Effector memory CD4-positive, alpha-beta T cell (primary cell): ENCODE results near the gene LAGE3.

Experiments
- DNase-seq, 3 donors: peaks; one replicate each; pipeline ENCODE4 v3.0.0-alpha.2; 2020
- H3K27ac ChIP-seq: 2 replicates; pipeline ENCODE4 v1.7.0; 2013; ENCODE audit warnings: mild to moderate bottlenecking, low read length, moderate library complexity; ENCODE audit not compliant: insufficient read depth, poor library complexity, severe bottlenecking
- H3K27me3 ChIP-seq: replicated peaks from 2 replicates; pipeline ENCODE4 v1.7.0; 2013; ENCODE audit warnings: mild to moderate bottlenecking, low read length; ENCODE audit not compliant: insufficient read depth, control insufficient read depth, poor library complexity, severe bottlenecking
- H3K36me3 ChIP-seq: 2 replicates; pipeline ENCODE4 v1.7.0; 2013; ENCODE audit warnings: mild to moderate bottlenecking, low read length, moderate library complexity; ENCODE audit not compliant: control insufficient read depth, insufficient read depth
- H3K4me1 ChIP-seq: 2 replicates; pipeline ENCODE4 v1.7.0; 2013; ENCODE audit warnings: low read length, mild to moderate bottlenecking; ENCODE audit not compliant: control insufficient read depth, insufficient read depth, poor library complexity, severe bottlenecking
- H3K4me3 ChIP-seq: 2 replicates; pipeline ENCODE4 v1.7.0; 2013; ENCODE audit warnings: low read length, low read depth, mild to moderate bottlenecking; ENCODE audit not compliant: insufficient read depth, poor library complexity, severe bottlenecking
- H3K9me3 ChIP-seq: 2 replicates; pipeline ENCODE4 v1.7.0; 2013; ENCODE audit warnings: mild to moderate bottlenecking, low read length, moderate library complexity; ENCODE audit not compliant: control insufficient read depth

The LAGE3 gene

GRCh38 chrX:154428176-154429171, 50.6 kb downstream of the LAGE3 start, which contains the start of gene ATP6AP1:
Gene ATP6AP1 (plus strand): TSS chrX:154428677. CDS start chrX:154428693, 16 bp downstream.
- peak; percentile 76 to 83 (median 83) for DNase-seq
- Histone ChIP-seq H3K36me3 (peaks cover 6% of the 10 kb centered on the region), H3K4me3 (peak within 1 kb of the TSS; percentile 52), H3K27ac (peak within 1 kb of the TSS; percentile 58), H3K27me3 (no peaks in the 10 kb centered on the region), H3K9me3 (no peaks in the 10 kb centered on the region), H3K4me1 (peaks cover 3% of the 10 kb centered on the region)
